Stimulated activated memory B cell treated with anti-CD40 and anti-IgM and Interleukin-4, amounts not matched to agents 10 μg/mL and 1 μg/mL and 100 μg/mL, for 72 hours (primary cell): Measurements from ENCODE around the gene KIF14.

Experiments
- ATAC-seq: fragments of 150-1000 bp; cut with Tn5 transposase; 2 replicates; pipeline ENCODE4 v1.10.0; 2021
- H3K27ac Mint-ChIP-seq: one replicate; pipeline ENCODE4 v1.8.0; 2022; ENCODE audit warnings: mild to moderate bottlenecking, mixed read lengths
- H3K27me3 Mint-ChIP-seq: one replicate; pipeline ENCODE4 v1.8.0; 2022; ENCODE audit warnings: mixed read lengths
- H3K36me3 Mint-ChIP-seq: one replicate; pipeline ENCODE4 v1.8.0; 2022; ENCODE audit warnings: mixed read lengths
- H3K4me1 Mint-ChIP-seq: one replicate; pipeline ENCODE4 v1.8.0; 2022; ENCODE audit warnings: mixed read lengths
- H3K4me3 Mint-ChIP-seq: one replicate; pipeline ENCODE4 v1.8.0; 2022; ENCODE audit warnings: mild to moderate bottlenecking, moderate library complexity, mixed read lengths
- H3K9me3 Mint-ChIP-seq: one replicate; pipeline ENCODE4 v1.8.0; 2022; ENCODE audit warnings: mixed read lengths

KIF14 gene, protein sequence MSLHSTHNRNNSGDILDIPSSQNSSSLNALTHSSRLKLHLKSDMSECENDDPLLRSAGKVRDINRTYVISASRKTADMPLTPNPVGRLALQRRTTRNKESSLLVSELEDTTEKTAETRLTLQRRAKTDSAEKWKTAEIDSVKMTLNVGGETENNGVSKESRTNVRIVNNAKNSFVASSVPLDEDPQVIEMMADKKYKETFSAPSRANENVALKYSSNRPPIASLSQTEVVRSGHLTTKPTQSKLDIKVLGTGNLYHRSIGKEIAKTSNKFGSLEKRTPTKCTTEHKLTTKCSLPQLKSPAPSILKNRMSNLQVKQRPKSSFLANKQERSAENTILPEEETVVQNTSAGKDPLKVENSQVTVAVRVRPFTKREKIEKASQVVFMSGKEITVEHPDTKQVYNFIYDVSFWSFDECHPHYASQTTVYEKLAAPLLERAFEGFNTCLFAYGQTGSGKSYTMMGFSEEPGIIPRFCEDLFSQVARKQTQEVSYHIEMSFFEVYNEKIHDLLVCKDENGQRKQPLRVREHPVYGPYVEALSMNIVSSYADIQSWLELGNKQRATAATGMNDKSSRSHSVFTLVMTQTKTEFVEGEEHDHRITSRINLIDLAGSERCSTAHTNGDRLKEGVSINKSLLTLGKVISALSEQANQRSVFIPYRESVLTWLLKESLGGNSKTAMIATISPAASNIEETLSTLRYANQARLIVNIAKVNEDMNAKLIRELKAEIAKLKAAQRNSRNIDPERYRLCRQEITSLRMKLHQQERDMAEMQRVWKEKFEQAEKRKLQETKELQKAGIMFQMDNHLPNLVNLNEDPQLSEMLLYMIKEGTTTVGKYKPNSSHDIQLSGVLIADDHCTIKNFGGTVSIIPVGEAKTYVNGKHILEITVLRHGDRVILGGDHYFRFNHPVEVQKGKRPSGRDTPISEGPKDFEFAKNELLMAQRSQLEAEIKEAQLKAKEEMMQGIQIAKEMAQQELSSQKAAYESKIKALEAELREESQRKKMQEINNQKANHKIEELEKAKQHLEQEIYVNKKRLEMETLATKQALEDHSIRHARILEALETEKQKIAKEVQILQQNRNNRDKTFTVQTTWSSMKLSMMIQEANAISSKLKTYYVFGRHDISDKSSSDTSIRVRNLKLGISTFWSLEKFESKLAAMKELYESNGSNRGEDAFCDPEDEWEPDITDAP (N-terminal part only)

DNA sequence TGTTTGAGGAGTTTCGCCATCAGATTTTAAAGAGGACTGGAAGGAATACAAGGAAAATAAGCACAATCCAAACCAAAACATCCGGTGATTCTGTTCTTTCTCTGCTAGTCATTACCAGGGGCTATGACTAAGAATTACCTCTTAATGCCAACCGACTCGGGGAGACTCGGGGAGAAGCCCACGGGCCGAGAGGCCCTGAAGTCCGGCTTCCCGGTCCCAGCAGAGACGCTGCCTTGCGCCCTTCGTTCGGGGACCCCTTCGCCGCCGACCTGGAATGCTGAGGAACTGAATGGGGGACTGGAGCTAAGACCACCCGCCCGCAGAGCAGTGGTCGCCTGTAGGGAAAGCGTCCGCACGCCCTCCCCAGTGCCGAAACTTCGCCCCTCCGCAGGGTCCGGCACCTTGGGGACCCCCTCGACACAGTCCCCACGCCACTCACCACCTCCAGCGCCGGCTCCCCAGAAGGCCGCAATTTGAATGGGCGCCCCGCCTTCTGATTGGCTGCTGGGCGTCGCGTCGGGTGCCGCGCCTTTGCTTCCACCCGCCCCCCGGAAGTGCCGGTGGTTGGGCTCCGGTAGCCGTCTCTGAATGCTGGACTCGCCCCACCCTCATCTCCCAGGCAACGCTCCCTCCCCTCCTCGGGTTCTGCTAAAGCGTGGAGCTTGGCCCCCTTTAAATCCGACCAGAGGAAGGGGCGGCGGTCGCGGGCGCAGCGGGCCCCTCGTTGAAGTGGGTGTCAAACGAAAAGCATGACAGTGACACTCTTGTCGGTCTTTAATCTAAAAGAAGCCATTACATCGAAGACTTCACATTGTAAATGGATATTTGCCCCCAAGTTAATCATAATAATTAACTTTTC lies at the start of gene KIF14:
Gene KIF14, minus strand, starts transcription at position 479 of the 859 bp plus-strand sequence. CDS start 2,028 bp downstream, outside the sequence.
- Mint-ChIP-seq H3K36me3 (no peaks in the 10 kb centered on the region), H3K27me3 (no peaks in the 10 kb centered on the region), H3K4me3 (peak within 1 kb of the TSS; percentile 99), H3K9me3 (no peaks in the 10 kb centered on the region), H3K4me1 (peaks cover 22% of the 10 kb centered on the region), H3K27ac (peak within 1 kb of the TSS; percentile 92)
- ATAC-seq, result peak; percentile 98

DNA sequence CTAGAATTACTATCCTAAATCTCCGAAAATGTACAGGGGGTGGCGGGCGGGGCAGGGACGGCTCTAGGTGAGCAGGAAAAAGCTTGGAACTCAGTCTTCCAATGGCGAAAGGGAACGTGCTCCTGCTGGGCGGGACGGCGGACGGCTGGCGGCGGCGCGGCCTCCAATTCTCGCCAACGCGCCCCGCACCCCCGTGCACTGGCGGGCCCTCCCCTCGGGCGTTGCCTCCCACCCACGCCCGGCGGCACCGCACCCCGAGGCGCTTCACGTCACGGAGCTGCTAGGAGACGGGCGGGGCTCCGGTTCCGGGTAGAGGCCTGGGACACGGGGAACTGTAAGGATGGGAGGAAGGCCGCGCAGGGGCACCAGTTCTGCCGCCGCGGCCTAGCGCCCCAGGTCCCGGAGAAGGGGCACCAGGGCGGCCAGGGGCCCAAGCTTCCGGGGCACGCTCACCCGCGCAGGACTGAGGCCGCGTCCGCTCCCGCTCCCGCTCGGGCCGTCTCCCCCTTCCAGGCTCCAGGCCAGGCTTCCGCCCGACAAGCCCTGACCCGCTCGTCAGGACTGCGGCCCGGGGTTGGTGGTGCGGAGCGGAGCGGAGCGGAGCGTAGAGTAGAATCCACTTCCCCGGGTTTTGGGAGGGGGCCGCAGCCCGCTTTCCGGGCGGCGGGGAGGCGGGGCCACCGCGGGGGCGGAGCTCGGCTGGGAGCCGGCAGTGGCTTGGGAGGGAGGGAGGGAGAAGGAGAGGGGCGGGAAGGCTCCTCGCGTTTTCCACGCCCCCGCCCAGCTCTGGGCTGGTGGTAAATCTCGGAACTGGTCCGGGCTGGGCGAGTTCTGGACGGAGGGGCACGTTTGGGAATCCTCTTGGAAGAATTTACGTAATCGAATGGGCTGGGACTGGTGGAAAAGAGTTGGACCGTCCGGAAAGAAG lies 49.0 kb upstream of the KIF14 start, which contains the start of gene DDX59:
Gene DDX59, minus strand, starts transcription at position 594 of the 928 bp plus-strand sequence. CDS start 3,167 bp downstream, outside the sequence.
- peak within 1 kb of the TSS; percentile 96 for H3K27ac Mint-ChIP-seq
- H3K36me3 Mint-ChIP-seq, result peaks cover 12% of the 10 kb centered on the region
- no peaks in the 10 kb centered on the region for H3K9me3 Mint-ChIP-seq
- peak; percentile 93 for ATAC-seq
- peak within 1 kb of the TSS; percentile 98 for H3K4me3 Mint-ChIP-seq
- no peaks in the 10 kb centered on the region for H3K27me3 Mint-ChIP-seq
- peaks cover 38% of the 10 kb centered on the region for H3K4me1 Mint-ChIP-seq

DNA sequence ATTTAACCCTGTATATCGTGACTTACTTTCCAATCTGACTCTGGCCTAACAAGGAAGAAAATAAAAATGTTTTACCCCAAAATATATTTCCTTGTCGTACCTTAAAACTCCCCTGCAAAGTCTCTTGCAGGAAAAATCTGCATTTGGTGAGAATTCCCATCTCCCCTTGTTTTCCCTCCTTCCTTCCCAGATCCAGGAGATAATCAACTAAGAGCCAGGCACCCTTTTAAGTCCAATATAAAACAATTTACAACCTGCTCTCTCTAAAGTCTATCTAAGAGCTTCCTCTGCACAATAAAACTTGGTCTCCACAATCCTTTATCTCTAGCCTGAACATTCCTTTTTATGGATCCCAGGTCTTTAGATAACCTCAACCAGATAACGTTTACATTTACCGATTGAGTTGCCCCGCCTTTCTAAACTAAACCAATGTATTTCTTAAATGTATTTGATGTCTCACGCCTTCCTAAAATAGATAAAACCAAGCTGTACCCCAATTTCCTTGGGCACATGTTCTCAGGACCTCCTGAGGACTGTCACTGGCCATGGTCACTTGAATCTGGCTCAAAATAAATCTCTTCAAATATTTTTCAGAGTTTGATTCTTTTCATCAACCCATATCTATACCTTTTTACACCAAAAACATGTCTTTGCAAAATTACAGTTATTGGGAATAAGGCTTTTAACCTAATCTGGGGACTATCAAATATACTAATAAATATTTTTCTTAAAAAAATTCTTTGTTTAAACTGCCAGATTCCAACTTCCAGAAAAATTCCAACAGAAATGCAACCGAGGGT lies 48.2 kb upstream of the KIF14 start:
- Mint-ChIP-seq H3K9me3 (no peaks in the 10 kb centered on the region), H3K4me3 (peak overlapping the region; percentile 98), H3K27me3 (no peaks in the 10 kb centered on the region), H3K36me3 (peaks cover 21% of the 10 kb centered on the region), H3K4me1 (peaks cover 46% of the 10 kb centered on the region), H3K27ac (peak overlapping the region; percentile 96)
- ATAC-seq, result no peak

DNA sequence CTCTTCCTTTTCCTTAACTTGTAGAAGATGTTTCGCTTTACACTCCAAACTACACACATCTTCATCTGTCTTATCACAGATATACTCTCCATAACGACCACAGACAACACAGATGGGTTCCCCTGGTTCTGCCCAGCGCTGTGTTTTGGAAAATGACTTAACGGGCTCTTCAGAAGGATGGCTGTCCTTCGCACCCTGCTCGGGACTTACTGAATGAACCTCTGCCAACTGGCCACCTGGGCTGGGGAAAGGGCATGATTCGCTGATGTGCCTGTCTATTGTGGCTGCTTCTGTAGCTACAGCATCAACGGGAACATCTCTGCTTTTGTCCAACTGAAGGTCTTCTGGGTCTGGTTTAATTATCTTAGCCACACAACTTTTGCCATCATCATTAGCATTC lies 45.8 kb upstream of the KIF14 start:
- H3K4me1 Mint-ChIP-seq, result peaks cover 51% of the 10 kb centered on the region
- H3K4me3 Mint-ChIP-seq, result no peak overlapping the region
- ATAC-seq, result no peak
- peak overlapping the region; percentile 57 for H3K27ac Mint-ChIP-seq
- no peaks in the 10 kb centered on the region for H3K9me3 Mint-ChIP-seq
- H3K36me3 Mint-ChIP-seq, result peaks cover 39% of the 10 kb centered on the region
- H3K27me3 Mint-ChIP-seq, result no peaks in the 10 kb centered on the region

DNA sequence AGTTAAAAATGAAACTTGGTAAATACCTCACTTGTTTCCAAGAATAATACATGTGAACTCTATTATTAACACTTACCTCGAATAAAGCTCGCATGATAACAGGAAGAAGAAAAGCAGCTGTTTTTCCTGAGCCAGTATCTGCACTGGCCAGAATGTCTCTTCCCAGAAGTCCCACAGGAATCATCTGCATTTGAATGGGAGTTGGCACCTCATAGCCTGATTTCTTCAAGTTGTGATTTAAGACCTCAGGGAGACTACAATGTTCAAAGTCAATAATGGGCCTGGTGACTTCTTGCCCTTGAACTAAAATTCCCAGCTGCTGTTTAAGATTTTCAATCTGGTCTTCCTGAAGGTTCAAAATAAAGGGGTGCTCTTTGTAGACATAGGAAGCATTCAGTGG lies 45.3 kb upstream of the KIF14 start:
- Mint-ChIP-seq H3K27me3 (no peaks in the 10 kb centered on the region), H3K9me3 (no peaks in the 10 kb centered on the region), H3K27ac (peak overlapping the region; percentile 57), H3K4me3 (no peak overlapping the region), H3K36me3 (peaks cover 43% of the 10 kb centered on the region), H3K4me1 (peaks cover 48% of the 10 kb centered on the region)
- no peak for ATAC-seq

DNA sequence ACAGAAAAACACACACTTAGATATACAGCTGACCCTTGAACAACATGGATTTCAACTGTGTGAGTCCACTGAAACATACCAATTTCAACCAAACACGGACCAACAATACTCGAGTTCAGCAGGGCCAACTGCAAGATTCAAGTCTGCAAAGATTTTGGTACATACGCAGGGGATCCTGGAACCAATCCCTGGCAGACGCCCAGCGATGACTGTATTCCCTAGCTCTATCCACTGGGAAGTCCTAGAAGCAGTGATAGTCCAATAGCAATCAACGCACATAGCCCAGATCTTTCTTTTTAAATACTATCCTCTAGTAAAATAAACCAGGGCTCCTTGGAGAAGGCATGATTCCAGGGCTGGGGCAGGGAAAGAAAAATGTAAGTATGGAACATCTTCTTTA lies 40.2 kb upstream of the KIF14 start:
- no peaks in the 10 kb centered on the region for H3K27me3 Mint-ChIP-seq
- no peak overlapping the region for H3K4me3 Mint-ChIP-seq
- peaks cover 77% of the 10 kb centered on the region for H3K36me3 Mint-ChIP-seq
- H3K27ac Mint-ChIP-seq, result no peak overlapping the region
- ATAC-seq, result no peak
- H3K9me3 Mint-ChIP-seq, result no peaks in the 10 kb centered on the region
- H3K4me1 Mint-ChIP-seq, result peaks cover 31% of the 10 kb centered on the region

DNA sequence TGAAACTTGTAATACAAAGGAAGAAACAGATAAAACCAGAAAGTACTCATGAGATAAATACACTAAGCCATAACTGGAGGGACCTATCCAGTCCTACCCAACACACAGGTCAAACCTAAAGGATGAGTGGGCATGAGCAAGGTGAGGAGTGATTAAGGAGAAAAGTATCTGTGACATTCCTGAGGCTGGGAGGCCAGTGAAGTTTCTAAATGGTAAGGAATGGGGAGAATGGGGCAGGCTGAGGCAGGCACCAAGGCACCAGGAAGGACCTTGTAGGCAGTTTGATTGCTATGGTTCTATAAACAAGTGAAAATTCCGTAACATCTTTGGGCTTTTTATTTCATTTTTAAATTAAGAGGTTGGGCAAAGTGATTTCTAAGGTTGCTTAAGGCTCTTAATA lies 38.7 kb upstream of the KIF14 start:
- Mint-ChIP-seq H3K27me3 (no peaks in the 10 kb centered on the region), H3K36me3 (peaks cover 76% of the 10 kb centered on the region), H3K4me3 (no peak overlapping the region), H3K27ac (no peak overlapping the region), H3K4me1 (peaks cover 38% of the 10 kb centered on the region), H3K9me3 (no peaks in the 10 kb centered on the region)
- no peak for ATAC-seq

DNA sequence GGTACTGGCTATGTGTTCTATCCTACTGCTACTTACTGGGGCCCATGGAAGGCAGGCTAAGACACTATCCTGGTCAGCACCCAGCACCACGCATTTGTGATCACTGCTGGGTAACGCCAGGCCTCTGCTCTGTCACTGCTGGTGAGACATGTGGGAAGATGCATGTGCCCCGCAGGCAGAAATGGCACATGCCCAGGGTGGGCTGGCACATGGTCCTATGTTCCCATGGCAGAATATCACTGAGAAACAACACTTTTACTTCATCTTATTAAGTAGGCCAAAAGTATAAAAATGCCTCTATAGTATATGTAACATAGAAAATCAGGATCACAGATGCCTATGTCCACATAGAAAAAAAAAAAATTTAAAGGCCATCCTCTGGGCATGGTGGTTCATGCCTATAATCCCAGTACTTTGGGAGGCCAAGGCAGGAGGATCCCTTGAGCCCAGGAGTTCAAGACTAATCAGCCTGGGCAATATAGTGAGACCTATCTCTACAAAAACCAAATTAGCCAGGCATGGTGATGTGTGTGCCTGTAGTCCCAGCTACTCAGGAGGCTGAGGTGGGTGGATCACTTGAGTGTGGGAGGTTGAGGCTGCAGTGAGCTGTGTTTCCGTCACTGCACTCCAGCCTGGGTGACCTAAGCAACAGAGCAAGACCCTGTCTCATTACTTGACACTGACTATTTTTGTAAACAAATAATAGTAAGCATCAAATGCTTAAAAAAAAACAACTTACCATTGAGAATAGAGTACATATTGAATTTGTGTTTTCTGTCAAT lies 37.7 kb upstream of the KIF14 start:
- peaks cover 42% of the 10 kb centered on the region for H3K4me1 Mint-ChIP-seq
- H3K4me3 Mint-ChIP-seq, result no peak overlapping the region
- ATAC-seq, result no peak
- no peak overlapping the region for H3K27ac Mint-ChIP-seq
- no peaks in the 10 kb centered on the region for H3K9me3 Mint-ChIP-seq
- peaks cover 73% of the 10 kb centered on the region for H3K36me3 Mint-ChIP-seq
- H3K27me3 Mint-ChIP-seq, result no peaks in the 10 kb centered on the region

DNA sequence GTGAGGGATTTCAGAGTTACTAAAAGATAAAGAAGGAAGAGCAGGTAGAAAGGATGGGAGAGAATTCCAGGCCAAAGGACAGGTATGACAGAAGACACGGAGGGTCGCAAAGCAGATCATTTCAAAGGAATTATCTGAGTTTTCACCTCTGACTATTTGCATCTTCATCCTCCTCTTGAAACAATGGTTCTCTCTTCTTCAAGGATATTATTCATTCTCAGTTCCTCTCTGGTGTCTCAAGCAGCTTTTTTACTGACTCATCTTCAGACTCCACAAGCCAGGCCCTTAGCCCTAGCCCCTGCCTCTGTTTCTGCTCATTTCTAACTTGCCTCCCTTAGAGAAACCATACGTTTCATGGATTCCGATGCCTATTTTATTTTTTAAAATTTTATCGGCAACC lies 34.1 kb upstream of the KIF14 start:
- peak overlapping the region; percentile 40 for H3K27ac Mint-ChIP-seq
- H3K4me1 Mint-ChIP-seq, result peaks cover 38% of the 10 kb centered on the region
- no peak overlapping the region for H3K4me3 Mint-ChIP-seq
- no peaks in the 10 kb centered on the region for H3K27me3 Mint-ChIP-seq
- H3K36me3 Mint-ChIP-seq, result peaks cover 50% of the 10 kb centered on the region
- peak; percentile 91 for ATAC-seq
- no peaks in the 10 kb centered on the region for H3K9me3 Mint-ChIP-seq

DNA sequence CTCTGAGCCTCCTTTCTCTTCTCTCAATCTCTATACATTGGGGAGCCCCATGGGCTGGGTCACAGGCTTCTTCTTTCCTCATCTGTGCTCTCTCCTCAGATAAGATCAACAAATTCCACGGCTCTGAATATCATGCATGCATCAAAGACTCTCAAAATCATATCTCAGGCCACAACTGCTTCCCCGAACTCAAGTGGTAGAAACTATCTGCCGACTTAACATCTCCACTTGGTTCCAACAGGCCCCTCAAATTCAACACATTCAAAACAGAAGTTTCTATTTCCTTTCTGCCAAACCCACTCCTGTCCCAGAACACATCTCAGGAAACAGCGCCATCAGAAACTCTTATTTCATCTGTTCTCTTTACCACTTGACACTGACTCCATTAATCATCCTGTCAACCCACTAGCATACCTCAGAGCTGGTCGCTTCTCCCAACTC lies 32.5 kb upstream of the KIF14 start:
- no peak for ATAC-seq
- H3K27ac Mint-ChIP-seq, result peak overlapping the region; percentile 38
- H3K4me1 Mint-ChIP-seq, result peaks cover 38% of the 10 kb centered on the region
- H3K27me3 Mint-ChIP-seq, result no peaks in the 10 kb centered on the region
- H3K36me3 Mint-ChIP-seq, result peaks cover 42% of the 10 kb centered on the region
- no peaks in the 10 kb centered on the region for H3K9me3 Mint-ChIP-seq
- H3K4me3 Mint-ChIP-seq, result no peak overlapping the region

DNA sequence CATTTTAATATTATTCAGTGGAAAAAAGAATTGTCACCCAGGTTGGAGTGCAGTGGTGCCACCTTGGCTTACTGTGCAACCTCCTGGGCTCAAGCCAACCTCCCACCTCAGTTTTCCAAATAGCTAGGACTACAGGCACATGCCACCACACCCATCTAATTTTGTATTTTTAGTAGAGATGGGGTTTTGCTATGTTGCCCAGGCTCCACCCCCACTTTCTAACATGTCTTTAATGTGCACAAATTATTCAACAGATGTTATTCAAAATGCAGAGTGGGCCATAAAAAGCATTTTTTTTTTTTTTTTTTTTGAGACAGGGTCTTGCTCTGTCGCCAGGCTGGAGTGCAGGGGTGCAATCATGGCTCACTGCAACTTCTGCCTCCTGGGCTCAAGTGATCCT lies 31.8 kb upstream of the KIF14 start:
- Mint-ChIP-seq H3K27me3 (no peaks in the 10 kb centered on the region), H3K4me3 (no peak overlapping the region), H3K9me3 (no peaks in the 10 kb centered on the region), H3K36me3 (peaks cover 38% of the 10 kb centered on the region), H3K27ac (peak overlapping the region; percentile 38), H3K4me1 (peaks cover 38% of the 10 kb centered on the region)
- no peak for ATAC-seq

DNA sequence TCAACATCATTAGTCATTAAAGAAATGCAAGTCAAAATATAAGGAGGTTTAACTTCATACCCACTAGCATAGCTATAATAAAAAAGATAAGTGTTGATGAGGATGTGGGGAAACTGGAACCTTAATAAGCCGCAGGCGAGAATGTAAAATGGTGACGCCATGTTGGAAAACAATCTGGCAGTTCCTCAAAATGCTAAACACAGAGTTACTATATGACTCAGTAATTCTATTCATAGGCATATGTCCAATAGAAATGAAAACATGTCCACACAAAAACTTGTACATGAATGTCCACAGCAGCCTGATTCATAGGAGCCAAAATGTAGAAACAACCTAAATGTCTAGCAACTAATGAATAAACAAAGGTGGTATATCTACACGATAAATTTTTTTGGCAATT lies 26.0 kb upstream of the KIF14 start:
- peak overlapping the region; percentile 62 for H3K27ac Mint-ChIP-seq
- no peaks in the 10 kb centered on the region for H3K27me3 Mint-ChIP-seq
- H3K36me3 Mint-ChIP-seq, result peaks cover 19% of the 10 kb centered on the region
- H3K4me1 Mint-ChIP-seq, result peaks cover 8% of the 10 kb centered on the region
- H3K4me3 Mint-ChIP-seq, result no peak overlapping the region
- no peaks in the 10 kb centered on the region for H3K9me3 Mint-ChIP-seq
- no peak for ATAC-seq
